GM19324 (cell line): Measurements from ENCODE around the gene GNAL.
"Not testable (repeated sequence)": the region's sequence is repeated elsewhere in the genome, so short reads cannot be mapped to it uniquely, and the experiment has no call there.

Experiments
- ATAC-seq: cut with Tn5 transposase; IDR thresholded peaks from one replicate; pipeline ENCODE4 v1.9.1; 2021; ENCODE audit warnings: mild to moderate bottlenecking, moderate library complexity; ENCODE audit not compliant: unreplicated experiment, low FRiP score

GNAL gene

DNA sequence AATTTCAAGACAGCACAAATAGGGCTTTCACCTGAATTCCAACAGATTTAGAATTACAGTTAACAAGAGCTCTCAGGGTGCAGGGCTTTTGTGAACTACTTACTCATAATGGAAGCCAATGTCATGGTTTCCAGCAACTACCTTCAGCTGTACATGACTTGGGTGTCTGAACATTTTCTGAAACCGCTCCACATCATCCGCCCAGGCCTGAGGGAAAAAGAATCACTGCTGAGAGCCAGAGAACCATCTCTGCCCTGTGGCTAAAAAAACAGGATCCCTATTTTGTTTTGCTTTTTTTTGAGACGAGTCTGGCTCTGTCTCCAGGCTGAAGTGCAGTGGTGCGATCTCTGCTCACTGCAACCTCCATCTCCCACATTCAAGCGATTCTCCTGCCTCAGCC, 200.2 kb downstream of the GNAL start:
- no peak for ATAC-seq

DNA sequence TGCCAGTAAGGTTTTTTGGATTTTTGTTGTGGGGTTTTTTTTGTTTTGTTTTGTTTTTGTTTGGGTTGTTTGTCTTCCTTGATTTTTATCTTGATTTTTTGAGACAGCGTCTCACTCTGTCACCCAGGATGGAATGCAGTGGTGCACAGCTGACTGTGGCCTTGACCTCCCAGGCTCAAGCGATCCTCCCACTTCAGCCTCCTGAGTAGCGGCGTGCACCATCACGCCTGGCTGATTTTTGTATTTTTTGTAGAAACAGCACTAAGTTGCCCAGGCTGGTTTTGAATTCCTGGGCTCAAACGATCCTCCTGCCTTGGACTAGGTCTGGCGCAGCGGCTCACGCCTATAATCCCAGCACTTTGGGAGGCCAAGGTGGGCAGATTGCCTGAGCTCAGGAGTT, 202.7 kb downstream of the GNAL start:
- ATAC-seq = no peak

DNA sequence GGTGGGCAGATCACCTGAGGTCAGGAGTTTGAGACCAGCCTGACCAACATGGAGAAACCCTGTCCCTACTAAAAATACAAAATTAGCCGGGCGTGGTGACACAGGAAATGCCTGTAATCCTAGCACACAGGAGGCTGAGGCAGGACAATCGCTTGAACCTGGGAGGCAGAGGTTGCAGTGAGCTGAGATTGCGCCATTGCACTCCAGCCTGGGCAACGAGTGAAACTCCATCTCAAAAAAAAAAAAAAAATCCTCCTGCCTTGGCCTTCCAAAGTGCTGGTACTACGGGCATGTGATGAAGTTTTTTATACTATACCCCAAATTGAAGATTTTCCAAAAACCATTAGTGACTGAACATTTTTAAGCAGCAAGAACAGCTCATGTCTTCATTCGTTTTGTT, 203.4 kb downstream of the GNAL start:
- ATAC-seq = not testable (repeated sequence)

DNA sequence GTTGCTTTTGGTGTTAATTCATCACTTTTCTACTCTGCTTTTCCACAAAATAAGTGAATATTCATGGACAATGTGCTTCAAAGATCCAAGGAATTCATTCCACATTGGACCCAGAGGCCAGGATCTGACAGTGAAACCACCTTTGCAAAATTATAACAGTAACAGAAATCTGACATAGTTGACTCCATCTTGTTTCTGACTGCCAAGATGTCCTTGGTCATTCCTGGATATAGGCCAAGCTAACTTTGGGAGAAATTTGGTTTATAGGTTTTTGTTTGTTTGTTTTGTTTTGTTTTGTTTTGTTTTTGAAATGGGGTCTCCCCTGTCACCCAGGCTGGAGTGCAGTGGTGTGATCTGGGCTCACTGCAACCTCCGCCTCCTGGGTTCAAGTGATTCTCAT, 208.7 kb downstream of the GNAL start:
- no peak for ATAC-seq

DNA sequence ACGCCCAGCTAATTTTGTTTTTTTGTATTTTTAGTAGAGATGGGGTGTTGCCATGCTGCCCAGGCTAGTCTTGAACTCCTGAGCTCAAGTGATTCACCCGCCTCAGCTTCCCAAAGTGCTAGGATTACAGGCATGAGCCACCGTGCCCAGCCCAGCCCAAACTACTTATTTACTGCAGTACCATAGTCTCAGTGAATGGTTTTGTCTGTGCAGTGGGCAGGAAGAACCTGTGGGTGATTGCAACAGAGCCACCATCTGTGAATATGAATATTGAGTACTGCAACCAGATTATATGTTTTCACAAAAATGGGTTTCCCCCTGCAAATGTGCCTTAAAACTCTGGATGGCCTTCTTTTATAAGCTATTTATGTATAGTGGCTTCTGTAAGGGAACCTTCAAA, 210.0 kb downstream of the GNAL start:
- ATAC-seq = no peak

DNA sequence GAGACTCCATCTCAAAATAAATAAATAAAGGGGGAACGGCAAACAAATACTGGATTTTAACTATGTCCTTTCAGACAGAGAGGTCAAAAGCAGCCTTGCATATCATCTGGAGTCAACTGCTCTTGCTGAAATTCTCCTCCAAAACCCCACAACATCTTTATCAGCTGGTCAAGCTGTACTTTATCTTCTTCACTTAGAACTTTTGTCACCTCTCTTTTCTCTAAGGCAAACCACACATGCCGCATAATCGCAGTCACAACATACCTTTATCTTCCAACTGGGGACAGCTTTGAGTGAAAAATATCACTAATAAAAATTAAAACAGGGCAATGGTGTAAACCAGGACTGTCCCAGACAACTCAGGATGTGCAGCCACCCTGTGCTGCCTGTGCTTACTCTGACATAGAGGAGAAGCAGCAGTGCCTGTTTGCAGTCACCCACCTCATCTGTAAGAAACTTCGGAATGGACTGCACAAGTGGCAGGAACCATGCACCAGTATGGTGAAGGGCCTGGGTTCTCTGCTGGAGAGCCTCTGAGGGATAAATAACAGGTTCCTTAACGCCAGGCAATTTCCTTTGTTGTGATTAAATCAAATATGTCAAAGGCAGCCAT, 212.9 kb downstream of the GNAL start:
- no peak for ATAC-seq

DNA sequence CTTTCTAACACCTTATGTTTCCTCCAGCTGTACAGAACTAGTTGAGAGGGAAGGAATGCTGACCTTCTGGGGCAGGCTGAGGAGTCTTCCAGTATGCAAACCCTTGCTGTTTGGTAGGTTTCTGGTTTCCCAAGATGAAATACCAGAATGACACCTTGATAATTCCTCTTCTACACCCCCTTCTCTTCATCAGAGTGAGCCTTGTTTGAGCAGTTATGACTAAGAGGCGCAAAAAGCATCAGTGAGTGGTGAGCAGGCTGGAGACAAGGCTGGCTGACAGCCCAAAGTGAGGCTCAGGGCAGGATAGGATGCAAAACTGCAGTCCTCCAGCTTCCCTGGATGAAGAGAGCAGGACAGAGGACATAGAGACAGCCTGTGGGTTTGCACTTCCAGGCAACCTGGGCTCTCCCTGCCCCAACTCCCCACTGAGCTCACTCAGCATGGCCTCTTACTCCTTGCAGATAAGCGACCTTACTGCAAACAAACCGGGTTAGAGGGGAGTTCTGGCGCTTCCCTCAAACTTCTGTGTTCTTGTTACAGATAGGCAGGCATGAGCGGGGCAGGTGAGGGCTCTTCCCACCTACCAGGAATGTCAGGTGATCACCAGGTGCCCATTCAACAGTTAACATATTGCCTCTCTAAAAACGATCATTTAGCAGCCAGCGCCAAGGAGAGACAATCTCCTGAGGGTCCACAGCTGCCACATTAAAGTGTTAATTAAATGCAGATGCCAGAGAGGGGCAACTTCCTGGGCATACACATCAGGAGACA, 213.6 kb downstream of the GNAL start:
- ATAC-seq = no peak

DNA sequence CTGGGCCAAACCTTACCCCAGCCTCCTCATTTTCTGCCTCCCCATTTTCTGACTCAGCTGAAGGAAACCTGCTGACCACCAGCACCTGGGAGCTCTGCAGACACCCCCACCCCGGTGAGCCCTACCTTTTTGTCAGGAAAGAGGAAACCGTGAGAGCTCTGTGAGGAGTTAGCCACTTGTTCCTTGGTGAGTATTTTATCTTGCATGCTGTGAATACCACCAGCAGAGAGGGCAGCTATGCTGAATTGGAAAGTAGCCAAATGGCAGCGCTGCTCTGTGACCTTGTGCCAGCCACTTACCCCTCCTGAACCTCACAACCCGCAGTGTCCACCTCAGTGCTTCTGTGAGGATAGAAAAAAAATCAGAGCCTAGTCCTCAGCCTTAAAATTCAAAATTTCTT, 216.5 kb downstream of the GNAL start:
- no peak for ATAC-seq

DNA sequence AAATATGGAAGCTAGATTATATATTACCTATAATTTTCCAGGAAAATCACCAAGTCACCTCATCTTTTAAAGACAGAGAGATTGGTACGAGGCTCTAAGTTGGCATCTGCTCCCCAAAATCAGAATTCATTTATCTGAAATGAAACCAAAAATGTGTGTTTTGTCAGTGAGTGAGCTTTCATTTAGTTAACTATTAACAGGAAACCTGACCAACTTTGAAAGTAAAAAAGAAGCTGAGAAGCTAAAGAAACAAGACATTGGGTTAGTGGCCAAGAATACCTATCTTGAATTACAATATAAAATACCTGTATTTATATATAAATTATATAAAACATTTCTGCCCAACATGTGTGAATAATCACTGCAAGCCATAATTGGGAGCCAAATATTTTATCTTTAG, 217.1 kb downstream of the GNAL start:
- no peak for ATAC-seq

DNA sequence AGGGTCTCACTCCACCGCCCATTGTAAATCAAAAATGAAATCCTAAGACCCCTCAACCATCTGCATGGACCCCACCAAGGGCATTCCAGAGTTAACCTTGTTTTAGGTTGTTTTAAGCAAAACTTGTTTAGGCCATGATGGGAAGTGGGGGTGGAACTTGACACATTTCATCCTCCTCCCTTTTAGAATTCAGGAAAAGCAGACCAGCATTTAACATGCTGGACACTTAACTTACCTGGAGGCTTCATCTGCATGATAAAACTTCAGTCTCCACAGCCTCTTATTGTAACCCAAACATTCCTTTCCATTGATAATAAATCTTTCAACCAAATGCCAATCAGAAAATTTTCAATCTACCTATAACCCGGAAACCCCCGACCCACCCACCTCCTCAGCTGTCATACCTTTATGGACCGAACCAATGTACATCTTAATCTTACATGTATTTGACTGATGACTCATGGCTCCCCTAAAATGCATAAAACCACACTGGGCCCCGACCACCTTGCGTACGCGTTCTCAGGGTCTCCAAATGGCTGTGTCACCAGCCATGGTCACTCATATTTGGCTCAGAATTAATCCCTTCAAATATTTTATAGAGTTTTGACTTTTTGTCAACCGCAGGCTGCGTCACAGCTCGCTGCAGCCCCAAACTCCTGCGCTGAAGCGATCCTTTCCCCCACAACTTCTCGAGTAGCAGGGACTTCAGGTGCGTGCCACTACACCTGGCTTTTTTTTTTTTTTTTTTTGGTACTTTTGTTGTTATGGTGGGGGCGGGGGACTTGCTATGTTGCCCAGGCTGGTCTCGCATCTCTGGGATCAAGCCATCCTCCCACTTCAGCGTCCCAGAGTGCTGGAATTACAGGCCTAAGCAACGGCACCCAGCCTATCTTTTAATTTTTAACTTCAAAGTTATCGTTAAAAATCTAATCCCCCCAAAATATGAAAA, 218.1 kb downstream of the GNAL start:
- ATAC-seq = no peak

DNA sequence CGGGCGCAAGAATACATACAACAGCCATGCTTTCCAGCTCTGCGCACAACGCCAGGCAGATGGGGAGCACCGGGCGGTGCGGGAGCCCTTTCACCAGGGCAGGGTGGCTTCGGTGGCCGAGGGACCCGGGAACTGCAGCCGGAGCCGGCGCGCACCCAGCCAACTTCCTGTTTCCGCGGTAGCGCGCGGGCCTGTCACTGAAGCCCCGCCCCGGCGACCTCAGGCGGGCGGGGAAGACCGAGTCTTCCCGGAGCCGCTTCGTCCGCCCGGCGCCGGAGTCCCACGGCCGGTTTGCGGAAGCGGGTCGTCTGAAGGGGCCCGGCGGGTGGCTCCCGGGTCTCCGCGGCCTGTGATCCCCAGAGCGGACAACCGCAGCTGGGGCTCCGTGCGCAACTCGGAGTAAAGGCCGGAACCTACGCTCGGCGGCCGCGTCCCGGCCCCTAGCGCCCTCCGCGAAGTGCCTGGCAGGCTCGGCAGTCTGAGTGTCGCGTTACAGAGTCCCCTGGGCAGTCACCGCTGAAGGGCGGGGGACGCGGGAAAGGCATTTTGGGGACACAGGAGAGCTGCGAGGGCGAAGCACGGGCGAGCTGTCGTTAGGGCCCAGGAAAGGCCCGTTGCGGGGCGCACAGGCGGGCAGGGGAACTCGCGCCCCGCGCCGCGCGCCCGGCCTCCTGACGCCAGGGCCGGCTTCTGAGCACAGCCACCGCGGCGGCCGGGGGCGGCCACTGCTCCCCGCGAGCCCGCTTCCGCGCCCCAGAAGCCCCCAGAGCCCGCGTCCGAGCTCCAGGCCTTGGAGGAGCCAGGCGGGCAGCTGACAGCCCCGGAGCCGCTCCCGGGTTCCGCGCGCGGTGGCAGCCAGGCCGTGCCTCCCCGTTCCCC, 219.4 kb downstream of the GNAL start, which contains the start of gene MPPE1:
TSS of gene MPPE1 (minus strand) at position 136 of the 879 bp plus-strand sequence. CDS start 11,053 bp downstream, outside the sequence.
- ATAC-seq = peak; percentile 88

DNA sequence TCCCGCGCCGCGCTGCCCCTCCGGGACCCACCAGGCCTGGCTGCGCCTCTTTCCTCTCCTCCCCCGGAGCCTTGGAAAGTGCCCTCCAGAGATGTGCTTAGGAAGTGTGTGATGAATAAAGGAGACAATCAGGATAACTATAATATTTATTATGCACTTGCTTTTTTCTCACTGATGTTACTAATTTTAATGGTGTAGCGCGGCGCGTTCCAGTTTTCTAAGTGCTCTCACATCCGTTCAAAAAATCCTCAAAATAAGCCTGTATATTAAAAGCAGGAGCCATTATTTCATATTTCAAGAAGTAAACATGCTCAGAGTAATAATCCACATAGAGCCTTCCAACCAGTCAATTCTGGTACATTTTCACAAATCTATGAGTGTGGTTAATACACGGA, 220.0 kb downstream of the GNAL start:
- ATAC-seq = no peak

DNA sequence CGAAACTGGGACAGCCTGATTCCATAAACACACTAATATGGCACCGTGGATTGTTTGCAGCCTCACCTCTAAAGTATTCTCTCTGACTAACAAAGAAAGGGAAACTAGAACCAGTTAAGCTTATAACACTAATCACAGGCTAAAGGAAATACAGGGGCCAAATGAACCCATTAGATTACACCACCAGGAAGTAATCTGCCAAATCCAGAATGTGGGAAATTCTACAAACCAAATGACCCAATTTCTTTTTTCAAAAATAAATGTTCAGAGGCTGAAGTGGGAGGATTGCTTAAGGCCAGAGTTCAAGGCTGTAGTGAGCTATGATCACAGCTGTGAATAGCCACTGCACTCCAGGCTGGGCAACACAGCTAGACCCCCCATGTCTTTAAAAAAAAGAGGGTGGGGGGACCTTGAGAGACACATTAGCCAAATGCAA, 220.5 kb downstream of the GNAL start:
- ATAC-seq = no peak

DNA sequence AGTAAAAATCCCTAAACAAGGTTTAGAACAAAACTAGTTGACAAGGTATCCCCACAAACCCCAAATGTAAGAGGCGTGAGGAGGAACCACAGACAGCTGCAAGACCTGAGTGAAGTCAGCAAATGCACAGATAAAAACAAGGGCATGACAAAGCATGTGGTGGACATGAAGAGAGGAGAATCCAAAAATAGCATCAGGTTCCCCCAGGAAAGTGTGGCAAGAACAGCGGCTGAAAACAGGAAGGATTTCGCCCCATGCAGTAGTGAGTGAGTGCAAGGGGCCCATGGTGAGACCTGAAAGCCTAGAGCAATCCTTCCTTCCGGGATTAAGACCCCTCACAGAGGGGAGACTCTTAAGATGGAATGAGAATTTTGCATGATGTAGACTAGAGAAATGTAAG, 227.8 kb downstream of the GNAL start:
- ATAC-seq = not testable (repeated sequence)

DNA sequence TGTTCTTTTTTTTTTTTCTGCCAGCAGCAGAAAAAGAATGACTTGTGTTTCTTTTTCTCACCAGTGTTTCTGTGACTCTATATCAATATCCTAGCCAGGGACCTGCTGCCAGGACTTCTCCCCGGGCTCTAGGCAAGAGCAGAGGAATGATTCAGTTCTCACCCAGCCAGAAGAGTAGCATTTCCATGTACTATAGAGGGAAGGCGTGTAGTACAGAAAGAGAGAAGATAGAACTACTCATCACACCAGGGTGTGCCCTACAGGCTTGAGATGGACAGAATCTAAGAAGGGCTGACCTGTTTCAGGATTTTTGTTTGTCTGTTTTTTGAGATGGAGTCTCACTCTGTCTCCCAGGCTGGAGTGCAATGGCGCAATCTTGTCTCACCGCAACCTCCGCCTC, 230.5 kb downstream of the GNAL start:
- not testable (repeated sequence) for ATAC-seq

DNA sequence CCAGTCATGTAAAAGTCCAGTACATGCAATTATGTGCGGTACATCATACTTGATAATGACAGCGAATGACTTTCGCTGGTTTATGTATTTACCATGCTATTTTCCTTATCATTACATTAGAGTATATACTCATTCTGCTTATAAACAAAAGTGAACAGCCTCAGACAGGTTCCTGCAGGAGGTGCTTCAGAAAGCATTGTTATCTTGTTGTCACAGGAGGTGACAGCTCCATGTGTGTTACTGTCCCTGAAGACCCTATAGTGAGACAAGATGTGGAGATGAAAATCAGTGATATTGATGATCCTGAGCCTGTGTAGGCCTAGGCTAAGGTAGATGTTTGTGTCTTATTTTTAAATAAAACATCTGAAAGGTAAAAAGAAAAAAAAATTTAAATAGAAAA, 234.4 kb downstream of the GNAL start:
- ATAC-seq = no peak

DNA sequence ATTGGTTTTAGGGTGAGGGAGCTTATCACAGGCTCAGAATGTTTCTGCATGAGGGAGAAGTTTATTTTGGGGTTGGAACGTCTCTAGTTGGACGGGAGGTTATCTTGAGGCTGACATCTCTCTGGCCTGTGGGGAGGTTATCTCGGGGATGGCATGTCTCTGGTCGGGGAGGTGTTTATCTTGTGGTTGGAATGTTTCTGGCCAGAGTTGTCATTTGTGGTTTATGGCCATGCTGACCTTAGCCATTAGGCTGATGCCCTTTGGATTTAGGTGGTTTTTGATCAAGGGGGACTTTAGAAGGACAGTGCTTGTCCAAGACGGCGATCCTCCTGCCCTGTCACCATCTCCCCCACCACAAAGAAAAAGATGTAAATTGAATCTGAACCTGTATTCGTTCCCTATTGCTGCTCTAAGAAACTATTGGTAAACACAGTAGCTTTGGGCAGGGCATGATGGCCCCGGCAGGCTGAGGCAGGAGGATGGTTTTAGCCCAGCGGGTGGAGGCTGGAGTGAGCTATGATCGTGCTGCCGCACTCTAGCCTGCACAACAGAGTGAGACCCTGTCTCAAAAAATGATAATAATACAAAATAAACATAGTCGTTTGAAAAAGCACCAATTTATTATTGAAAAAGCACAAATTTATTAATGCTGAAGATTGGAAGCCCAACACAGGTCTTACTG, 236.9 kb downstream of the GNAL start:
- no peak for ATAC-seq

DNA sequence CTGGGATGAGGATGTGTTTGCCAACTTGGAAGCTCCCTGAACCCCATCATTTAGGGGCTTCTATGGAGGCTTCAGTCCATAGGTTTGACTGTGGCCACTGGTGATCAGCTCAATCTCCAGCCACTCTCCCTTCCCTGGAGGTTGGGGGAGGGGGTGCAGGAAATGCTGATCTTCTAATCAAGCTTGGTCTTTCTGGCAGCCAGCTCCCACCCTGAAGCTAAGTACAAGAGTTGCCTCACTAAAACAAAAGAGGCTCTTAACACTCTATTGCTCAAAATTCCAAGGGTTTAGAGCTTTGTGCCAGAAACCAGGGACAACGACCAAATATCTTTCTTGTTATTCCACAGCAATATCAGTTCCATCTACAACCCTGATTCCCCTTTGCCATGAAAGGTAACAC, 238.4 kb downstream of the GNAL start:
- no peak for ATAC-seq

DNA sequence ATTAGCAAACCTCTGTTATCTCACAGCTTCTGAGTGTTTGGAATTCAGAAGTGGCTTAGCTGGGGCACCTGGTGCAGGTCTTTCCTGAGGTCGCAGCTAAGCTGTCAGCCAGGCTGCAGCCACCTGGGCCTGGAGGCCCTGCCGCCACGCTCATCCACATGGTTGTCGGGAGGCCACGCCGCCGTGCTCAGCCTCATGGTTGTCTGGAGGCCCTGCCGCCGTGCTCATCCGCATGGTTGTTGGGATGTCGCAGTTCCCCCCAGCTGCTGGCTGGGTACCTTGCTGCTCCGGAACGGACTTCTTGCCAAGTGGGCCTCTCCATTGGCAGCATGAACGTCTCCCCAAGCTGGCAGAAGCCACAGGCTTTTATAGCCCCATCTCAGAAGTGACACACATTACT, 243.3 kb downstream of the GNAL start:
- ATAC-seq = no peak
